NCI-H2081 treated with DMSO at 0.1 percent for 48 hours (cell line): ENCODE data around the gene MRPS10.

ENCODE experiments used
- DNase-seq: peaks from one replicate; lab custom pipeline; 2025; lab: John Stamatoyannopoulos, UW

Gene MRPS10

DNA sequence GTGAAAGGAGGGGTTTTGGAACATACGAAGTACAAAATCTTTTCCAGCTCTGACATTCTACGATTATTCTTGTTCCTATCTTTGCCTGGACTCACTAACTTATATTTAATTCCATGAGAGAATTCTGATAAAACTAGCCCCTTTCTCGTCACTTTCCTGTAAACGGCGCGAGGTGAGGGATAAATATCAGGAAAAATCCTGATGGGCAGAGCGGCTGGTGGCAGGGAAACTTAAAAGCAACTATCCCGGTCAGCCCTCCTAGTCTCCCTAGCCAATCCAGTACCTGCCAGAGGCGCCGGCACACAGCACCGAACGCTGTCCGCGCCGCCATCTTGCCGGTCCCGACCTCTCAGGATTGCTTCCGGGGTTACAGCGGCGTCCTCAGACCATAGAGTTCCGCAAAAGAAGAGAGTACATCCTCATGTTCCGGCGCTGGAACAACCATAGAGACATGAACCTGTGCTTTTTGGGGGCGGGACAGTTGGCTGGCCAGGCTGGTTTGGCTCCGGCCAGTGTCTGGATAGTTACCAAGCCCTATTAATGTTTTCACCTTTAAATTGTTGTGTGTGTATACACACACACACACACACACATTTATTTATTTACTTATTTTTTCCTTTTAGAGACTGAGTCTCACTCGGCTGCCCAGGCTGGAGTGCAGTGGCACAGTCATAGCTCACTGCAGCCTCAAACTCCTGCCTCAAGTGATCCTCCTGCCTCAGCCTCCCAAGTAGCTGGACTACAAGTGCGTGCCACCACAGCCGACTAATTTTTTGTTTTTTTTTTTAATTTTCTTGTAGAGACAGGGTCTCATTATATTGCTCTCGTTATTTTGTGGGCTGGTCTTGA, at the start of gene MRPS10:
TSS of gene MRPS10 (minus strand) at position 343 of the 849 bp plus-strand sequence. CDS start at position 331, 12 bp downstream.
- peak; percentile 85 for DNase-seq

DNA sequence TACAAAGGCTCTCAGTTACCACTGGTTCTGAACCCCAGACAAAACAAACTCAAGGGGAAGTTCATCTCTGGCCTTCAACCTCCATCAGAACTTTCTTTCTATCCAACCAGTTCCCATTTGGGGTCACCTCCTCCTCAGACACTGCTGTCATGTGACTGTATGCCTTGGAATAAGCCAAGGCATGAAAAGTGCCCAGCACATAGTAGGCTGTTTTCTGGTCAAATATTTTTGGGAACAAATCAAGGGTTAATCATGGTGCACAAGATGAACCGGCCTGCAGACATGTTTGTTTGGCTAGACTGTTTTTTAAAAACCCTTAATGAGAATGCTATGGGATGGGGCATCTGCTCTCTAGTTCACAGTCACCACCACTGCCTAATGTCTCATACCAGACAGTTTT, 48.9 kb upstream of the MRPS10 start:
- DNase-seq, result no peak

- no peak for DNase-seq
Observed at GRCh38 chr6:42264852-42265390, 47.3 kb upstream of the MRPS10 start.

- DNase-seq, result no peak
Observed at GRCh38 chr6:42264162-42264851, 46.6 kb upstream of the MRPS10 start.

DNA sequence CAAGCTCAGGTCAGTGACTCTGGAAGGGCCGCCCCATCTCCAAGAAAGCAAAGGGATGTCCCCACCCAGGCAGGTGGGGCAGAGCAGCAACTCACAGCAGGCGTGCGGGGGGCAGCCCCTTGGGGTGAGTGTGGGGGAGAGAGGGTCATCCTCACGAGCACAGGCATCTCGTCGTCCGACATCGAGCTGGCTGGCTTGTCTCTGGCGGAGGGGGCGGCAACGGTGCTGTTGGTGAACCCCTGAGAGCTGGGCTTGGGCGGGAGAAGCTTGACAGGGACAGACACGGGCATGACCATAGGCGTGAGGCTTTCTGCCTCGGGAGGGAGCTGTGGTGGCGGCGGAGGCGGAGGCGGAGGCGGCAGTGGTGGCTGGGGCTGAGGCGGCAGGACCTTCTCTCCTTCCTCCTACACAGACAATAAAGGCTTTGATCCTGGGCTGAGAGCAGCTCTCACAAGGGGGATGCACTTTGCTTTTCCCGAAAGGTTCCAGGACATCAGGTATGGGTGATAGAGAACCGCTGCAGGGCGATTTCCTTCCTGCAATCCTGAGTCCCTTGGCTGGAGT, 45.6 kb upstream of the MRPS10 start:
- DNase-seq, result no peak

DNA sequence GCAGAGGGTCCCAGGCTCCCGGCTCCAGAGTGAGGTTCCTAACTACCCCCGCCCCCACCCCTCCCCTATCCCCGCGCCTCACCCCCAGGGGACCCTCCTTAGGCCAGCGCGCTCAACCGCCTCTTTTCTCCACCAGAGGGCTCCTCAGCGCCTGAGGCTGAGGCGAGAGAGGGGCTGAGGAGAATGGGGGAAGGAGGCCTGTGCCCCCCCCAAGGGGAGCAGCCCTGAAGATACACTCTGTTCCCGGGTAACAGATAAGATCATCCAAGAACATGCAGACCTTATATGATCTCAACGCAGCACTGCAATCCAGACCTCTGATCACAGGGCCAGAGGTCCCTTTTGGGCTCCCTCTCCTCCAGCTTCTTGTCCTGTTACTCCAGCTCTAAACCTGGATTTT, 43.3 kb upstream of the MRPS10 start:
- no peak for DNase-seq

- DNase-seq, result no peak
Observed at GRCh38 chr6:42260396-42260888, 42.8 kb upstream of the MRPS10 start.

DNA sequence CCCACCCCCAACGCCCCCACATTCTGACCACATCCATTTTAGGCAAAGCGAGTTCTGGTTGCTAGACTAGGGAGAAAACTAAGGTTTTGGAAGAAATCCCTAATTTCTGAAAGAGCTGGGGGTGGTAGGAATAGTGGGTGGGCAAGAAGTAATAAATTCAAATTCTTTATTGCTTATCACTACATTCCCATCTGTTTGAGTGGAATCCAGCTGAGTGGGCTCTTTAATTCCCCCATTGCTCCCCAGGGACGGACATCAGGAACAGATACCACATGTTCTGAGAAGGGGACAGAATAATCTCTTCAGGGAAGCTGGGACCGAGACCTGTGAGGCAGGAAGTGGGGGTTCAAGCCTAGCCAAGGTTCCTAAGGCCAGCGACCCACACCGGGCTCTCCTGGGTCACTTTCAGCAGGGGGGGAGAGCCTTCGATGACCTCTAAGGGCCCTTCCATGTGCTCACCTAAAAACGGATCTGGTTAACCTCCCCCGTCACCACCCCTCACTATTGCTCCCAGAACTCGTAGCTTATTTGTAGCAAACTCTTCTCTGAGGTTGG, 42.3 kb upstream of the MRPS10 start:
- no peak for DNase-seq

DNA sequence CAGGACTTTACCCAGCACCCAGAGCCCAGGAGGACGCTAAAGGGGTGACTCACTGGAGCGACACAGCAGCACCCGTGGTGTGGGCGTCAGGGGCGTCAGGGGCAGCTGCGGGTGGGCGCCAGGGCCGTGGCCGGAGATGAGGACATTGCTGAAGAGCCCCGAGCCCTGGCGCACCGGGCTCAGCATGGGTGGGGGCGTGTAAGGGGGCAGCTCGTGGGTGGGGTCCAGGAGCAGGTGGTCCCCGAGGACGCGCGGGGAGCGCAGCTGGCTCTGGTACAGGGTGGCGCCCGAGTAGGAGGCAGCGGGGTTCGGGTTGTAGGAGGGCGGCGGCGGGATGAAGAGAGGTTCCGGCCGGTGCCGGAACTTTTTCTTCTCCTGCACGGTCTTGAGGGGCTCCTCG, 41.6 kb upstream of the MRPS10 start:
- DNase-seq, result no peak

DNA sequence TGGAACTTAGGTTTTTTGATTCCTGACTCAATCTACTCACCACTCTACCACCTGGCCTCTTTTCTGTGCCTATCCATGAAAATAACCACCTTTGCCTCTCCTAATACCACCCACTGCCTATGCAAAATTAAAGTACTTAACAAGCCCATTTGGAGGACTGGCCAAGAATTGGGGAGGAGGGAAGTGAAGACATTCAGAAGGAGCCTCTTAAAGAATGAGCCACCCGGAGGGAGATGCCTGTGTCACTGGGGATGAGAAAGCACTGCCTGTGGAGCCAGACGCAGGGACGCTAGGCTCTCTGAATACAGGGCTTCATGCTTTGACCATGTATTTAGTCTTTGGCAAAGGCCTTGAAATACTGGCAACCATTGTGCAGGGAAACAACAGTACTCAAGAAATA, 40.0 kb upstream of the MRPS10 start:
- no peak for DNase-seq

GRCh38 chr6:42257063-42257462, 39.4 kb upstream of the MRPS10 start:
- DNase-seq, result no peak

- no peak for DNase-seq
Observed at GRCh38 chr6:42255050-42255449, 37.4 kb upstream of the MRPS10 start.

GRCh38 chr6:42254505-42254904, 36.8 kb upstream of the MRPS10 start:
- DNase-seq, result no peak

DNA sequence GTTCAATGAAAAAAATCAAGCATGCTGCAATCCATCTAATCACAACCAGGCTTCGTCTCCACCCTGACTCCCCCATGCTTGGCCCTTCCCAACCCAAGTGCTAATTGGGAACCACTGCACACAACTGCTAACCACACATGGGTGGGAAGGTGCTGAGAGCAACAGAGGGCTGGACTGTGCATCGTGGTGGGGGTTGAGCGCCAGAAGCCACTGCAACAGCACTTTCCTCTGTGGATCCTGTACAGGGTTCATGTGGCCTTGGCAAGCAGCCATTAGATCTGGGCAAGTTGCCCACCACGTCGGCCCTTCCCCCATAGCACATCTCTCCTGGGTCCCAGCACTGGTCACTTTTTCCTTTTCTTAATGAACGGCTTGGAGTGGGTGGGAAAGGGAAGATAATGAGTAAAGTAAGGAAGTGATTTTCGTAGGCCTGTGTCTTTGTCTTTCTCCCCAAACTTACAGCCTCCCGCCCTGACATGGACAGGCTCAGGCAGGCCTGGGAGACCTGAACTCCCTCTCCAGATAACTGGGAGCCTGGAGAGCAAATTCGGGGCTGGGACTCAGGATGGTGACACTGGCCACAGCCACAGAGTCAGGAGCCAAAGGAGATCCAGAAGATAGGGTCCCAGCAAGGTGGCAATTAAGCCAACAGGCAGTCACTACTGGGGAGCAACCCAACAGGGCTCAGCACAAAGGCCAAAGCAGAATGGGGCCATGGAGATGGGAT, 34.4 kb upstream of the MRPS10 start:
- no peak for DNase-seq

GRCh38 chr6:42251500-42251899, 33.8 kb upstream of the MRPS10 start:
- no peak for DNase-seq

GRCh38 chr6:42250274-42250931, 32.7 kb upstream of the MRPS10 start:
- DNase-seq, result no peak

DNA sequence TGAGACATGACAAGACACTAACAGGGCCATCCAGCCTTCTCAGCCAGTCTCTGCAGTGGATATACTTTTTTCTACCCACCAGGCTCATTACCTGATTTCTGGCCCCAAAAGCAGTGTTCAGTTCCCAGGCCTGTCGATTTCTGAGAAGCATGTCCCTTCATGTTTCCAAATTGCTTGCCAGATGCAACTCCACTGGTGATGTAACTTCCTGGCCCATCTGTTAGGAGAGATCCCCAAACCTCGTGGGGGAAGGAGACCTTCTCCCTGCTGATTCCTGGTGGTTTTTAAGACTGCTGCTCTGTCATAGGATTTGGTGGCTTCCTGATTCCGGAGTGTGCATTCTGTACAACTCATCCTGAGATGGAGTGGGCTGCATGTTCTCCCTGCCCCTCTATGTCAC, 31.6 kb upstream of the MRPS10 start:
- DNase-seq, result no peak

GRCh38 chr6:42243046-42243445, 25.4 kb upstream of the MRPS10 start:
- no peak for DNase-seq

DNA sequence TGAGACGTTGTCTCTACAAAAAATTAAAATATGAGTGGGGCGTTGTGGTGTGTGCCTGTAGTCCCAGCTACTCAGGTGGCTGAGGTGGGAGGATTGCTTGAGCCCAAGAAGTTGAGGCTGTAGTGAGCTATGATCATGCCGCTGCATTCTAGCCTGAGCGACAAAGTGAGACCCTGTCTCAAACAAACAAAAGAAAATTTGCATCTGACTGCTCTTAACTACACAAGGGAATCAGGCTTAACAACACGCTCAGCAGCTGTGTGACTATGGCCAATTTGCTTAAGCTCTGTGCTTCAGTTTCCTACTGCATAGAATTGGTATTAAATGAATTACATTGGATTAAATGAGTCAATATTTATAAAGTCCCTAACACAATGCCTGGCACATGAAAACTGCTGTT, 24.3 kb upstream of the MRPS10 start:
- no peak for DNase-seq

DNA sequence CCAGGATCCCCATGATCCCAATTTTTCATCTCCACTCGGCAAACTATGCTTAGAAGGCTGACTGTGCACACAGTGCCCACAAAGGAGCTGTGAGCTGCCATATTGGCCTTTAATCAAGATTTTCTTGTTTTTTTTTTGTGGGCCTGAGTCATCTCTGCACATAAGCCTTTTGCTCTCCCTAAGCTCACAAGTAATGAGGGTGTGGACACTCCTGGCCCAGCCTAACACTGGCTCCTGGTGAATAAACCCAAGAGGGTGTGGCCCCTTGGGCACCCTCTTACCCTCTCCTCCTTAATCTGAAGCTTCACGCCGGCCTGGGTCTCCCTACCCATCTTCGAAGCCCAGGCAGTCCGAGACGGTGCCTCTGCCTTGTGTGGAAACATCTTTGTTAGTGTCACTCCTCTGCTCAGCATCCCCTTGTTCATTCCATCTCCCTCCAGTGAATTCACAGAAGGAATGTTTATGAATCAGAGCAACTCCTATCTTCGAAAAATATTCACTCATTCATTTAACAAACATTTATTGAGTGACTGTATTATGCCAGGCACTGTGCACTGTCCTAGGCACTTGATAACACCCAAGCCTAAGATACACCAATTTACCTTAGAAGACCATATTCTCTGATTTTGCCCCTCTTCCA, 22.2 kb upstream of the MRPS10 start:
- no peak for DNase-seq

- no peak for DNase-seq
Observed at GRCh38 chr6:42239333-42239732, 21.7 kb upstream of the MRPS10 start.
